HL-60 (cell line): ENCODE results near the gene CLNS1A.

ENCODE experiments used
- DNase-seq, 2 experiments: peaks; one replicate each; pipeline ENCODE4 v3.0.0-alpha.2; 2010 to 2020; ENCODE audit warnings: low read depth in 1 of 2, low spot score in 1 of 2
- H3K27ac ChIP-seq: fragments of 250-450 bp; sonication (Bioruptor Pico); replicated peaks from 2 replicates; pipeline ENCODE4 v1.5.1; 2020; ENCODE audit warnings: mild to moderate bottlenecking, moderate library complexity
- H3K27me3 ChIP-seq: fragments of 250-450 bp; sonication (Bioruptor Pico); 2 replicates; pipeline ENCODE4 v1.5.1; 2021; ENCODE audit warnings: mild to moderate bottlenecking, moderate library complexity; ENCODE audit not compliant: insufficient read depth, poor library complexity, severe bottlenecking
- H3K4me3 ChIP-seq: replicated peaks from 2 replicates; pipeline ENCODE4 v1.5.1; 2011; ENCODE audit warnings: mild to moderate bottlenecking, control low read depth, low read length; ENCODE audit not compliant: insufficient read depth
- GABPA ChIP-seq: IDR thresholded peaks from 2 replicates; pipeline ENCODE4 v1.6.1; 2012; ENCODE audit warnings: low read depth
- POLR2AphosphoS5 ChIP-seq: IDR thresholded peaks from 2 replicates; pipeline ENCODE4 v1.6.1; 2012; ENCODE audit warnings: low read depth
- SPI1 ChIP-seq: IDR thresholded peaks from 2 replicates; pipeline ENCODE4 v1.6.1; 2012; ENCODE audit warnings: low read depth, mild to moderate bottlenecking, borderline replicate concordance
- TF ChIP-seq, protein P1 (sequence below): IDR thresholded peaks from 2 replicates; pipeline ENCODE4 v1.6.1; 2012; ENCODE audit warnings: low read depth; ENCODE audit not compliant: insufficient replicate concordance
- TF ChIP-seq, protein P2 (sequence below): IDR thresholded peaks from one replicate; pipeline ENCODE4 v1.5.1; 2011; ENCODE audit warnings: low read length, control low read depth, inconsistent platforms; ENCODE audit not compliant: insufficient read depth

CLNS1A gene

GRCh38 chr11:77658213-77659013, 20.8 kb upstream of the CLNS1A start:
- TF ChIP-seq, protein P1, sequence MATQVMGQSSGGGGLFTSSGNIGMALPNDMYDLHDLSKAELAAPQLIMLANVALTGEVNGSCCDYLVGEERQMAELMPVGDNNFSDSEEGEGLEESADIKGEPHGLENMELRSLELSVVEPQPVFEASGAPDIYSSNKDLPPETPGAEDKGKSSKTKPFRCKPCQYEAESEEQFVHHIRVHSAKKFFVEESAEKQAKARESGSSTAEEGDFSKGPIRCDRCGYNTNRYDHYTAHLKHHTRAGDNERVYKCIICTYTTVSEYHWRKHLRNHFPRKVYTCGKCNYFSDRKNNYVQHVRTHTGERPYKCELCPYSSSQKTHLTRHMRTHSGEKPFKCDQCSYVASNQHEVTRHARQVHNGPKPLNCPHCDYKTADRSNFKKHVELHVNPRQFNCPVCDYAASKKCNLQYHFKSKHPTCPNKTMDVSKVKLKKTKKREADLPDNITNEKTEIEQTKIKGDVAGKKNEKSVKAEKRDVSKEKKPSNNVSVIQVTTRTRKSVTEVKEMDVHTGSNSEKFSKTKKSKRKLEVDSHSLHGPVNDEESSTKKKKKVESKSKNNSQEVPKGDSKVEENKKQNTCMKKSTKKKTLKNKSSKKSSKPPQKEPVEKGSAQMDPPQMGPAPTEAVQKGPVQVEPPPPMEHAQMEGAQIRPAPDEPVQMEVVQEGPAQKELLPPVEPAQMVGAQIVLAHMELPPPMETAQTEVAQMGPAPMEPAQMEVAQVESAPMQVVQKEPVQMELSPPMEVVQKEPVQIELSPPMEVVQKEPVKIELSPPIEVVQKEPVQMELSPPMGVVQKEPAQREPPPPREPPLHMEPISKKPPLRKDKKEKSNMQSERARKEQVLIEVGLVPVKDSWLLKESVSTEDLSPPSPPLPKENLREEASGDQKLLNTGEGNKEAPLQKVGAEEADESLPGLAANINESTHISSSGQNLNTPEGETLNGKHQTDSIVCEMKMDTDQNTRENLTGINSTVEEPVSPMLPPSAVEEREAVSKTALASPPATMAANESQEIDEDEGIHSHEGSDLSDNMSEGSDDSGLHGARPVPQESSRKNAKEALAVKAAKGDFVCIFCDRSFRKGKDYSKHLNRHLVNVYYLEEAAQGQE = no peak
- TF ChIP-seq GABPA = no peak
- no peak for TF ChIP-seq SPI1
- TF ChIP-seq POLR2AphosphoS5 = no peak
- TF ChIP-seq, protein P2, sequence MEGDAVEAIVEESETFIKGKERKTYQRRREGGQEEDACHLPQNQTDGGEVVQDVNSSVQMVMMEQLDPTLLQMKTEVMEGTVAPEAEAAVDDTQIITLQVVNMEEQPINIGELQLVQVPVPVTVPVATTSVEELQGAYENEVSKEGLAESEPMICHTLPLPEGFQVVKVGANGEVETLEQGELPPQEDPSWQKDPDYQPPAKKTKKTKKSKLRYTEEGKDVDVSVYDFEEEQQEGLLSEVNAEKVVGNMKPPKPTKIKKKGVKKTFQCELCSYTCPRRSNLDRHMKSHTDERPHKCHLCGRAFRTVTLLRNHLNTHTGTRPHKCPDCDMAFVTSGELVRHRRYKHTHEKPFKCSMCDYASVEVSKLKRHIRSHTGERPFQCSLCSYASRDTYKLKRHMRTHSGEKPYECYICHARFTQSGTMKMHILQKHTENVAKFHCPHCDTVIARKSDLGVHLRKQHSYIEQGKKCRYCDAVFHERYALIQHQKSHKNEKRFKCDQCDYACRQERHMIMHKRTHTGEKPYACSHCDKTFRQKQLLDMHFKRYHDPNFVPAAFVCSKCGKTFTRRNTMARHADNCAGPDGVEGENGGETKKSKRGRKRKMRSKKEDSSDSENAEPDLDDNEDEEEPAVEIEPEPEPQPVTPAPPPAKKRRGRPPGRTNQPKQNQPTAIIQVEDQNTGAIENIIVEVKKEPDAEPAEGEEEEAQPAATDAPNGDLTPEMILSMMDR = no peak
- H3K4me3 ChIP-seq = no peak overlapping the region
- DNase-seq = no peak
- no peaks in the 10 kb centered on the region for H3K27me3 ChIP-seq
- no peak overlapping the region for H3K27ac ChIP-seq

DNA sequence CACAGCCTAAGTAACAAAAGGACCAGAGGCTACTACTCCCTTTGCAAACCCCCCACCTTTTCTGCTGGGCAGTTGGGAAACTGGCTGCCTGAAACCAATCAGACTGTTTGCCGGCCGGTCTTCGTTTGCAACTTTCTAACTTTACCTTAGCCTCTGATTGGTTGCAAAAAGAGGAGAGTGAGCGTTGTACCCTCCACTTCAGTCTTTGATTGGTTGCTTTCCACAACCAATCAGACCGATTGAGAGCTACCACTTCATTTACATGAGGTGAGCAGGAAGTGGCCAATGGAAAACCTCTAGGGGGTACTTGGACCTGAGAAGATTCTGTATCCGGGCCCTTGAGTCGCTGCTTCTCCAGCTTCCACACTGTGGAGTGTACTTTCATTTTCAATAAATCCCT, 18.8 kb upstream of the CLNS1A start:
- Histone ChIP-seq H3K27ac (no peak overlapping the region), H3K27me3 (no peaks in the 10 kb centered on the region), H3K4me3 (no peak overlapping the region)
- TF ChIP-seq, protein P1 = no peak
- TF ChIP-seq POLR2AphosphoS5 = no peak
- no peak for TF ChIP-seq GABPA
- TF ChIP-seq, protein P2 = no peak
- no peak for TF ChIP-seq SPI1
- no peak for DNase-seq

DNA sequence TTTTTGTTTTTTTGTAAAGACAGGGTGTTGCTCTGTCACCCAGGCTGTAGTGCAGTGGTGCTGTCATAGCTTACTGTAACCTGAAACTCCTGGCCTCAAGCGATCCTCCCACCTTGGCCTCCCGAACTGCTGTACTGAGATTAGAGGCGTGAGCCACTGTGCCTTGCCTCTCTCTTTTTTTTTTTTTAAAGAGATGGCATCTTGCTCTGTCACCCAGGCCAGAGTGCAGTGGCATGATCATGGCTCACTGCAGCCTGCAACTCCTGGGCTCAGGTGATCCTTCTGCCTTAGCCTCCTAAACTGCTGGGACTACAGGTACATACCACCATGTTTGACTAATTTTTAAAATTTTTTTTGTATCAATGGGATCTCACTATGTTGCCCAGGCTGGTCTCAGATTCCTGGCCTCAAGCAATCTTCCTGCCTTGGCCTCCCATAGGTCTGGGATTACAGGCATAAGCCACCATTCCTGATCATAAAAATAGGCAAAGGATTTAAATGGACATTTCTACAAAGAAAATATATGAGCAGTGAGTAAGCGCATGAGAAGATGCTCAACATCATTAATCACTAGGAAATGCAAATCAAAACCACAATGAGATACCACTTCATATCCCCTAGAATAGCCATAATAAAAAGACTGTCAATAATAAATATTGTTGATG, 17.3 kb upstream of the CLNS1A start:
- no peaks in the 10 kb centered on the region for H3K27me3 ChIP-seq
- TF ChIP-seq, protein P2 = no peak
- TF ChIP-seq, protein P1 = no peak
- TF ChIP-seq POLR2AphosphoS5 (no peak), SPI1 (no peak), GABPA (no peak)

More for the DNA sequence above, 17.3 kb upstream of the CLNS1A start:
- H3K4me3 ChIP-seq = no peak overlapping the region
- no peak overlapping the region for H3K27ac ChIP-seq
- no peak for DNase-seq
